UCSD-AML1 (cell line): Measurements from ENCODE around the gene TMEM117.

Source experiments
- DNase-seq: peaks from one replicate; lab custom pipeline; 2025; ENCODE audit not compliant: unreplicated experiment; lab: John Stamatoyannopoulos, UW

The TMEM117 gene

DNA sequence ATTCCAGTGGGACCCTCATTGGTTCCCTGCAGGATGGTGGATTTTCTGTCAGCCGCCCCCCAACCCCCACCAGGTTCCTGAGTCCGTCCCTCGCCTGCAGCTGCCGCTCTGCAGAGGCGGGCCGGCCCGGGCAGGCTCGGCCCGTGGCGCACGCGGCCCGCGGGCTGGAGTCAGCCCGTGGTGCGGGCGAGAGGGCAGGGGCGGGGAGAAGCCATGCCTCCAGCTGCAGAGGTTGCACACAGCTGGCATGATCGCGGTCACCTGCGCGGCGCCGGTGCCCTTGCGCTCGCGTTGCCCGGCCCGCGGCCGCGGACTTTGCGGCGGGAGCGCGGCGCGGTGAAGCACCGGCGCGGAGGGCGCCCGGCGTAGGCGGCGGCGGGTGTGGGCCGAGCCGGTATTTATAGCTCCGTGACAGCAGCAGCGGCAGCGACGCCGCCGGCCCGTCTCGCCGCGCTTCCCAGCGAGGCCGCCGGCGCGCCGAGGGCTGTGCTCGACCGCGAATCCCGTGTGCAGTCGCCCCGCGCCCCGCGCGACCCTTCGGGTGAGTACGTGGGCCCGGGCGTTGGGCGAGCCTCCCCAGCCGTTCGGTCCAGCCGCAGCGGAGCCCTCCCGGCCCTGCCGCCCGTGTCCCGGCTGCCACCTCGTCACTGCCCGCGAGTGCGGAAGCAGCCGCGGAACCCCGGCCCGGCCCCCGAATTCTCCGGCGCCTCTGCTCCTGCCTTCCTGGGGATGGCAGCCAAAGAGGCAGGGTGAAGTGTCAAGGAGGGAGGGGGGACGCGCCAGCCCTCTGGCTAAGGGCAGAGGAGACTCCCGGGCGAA is at the start of gene TMEM117:
TSS of gene TMEM117 (plus strand) at position 426 of the 819 bp plus-strand sequence.
- peak; percentile 50 for DNase-seq

DNA sequence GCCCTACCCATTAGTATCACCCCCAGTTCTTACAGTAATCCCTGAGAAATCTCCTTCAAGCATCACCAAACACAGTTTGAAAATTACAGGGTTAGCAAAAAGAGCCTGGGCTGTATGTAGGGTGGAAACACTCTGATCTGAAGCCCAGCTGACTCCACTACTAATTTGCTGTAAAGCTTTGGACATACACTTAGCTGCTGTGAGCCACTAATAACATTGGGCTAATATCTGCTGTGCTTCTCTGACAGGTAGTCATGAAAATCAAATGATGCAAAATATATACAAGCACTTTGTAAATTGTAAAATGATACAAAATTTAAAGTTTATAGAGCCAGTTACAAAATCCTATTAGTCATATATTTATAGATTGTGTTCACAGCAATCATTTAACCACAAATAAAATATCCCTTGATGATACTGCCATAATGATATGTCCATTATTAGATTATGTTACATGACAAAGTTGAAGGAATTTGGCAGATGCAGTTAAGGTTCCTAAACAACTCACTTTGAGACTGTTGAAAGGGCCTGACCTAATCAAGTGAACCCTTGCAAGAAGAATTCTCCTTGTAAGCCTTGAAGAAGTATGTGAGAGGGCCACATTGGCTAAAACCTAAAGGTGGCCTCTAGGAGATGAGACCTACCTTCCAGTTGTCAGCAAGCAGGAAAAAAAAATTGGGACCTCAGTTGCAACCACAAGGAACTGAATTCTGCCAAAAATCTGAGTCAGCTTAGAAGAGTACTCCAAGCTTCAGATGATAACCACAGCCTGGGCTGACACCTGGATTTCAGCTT is 48.8 kb upstream of the TMEM117 start:
- no peak for DNase-seq

DNA sequence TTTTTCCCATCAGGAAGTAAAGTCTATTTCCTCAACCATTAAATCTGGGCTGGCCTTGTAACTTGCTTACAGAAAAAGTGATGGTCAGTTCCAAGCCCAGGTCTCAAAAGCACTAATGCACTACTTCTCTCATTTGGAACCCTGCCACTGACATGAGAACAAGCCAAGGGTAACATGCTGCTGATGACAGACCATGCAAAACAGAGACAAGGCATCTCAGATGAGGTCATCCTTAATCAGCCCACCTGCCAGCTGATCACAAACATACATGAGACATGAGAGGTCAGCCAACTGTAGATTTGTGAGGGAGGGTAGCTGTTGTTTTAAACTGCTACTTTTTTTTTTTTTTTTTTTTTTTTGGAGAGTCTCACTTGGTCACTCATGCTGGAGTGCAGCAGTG is 45.9 kb upstream of the TMEM117 start:
- no peak for DNase-seq

DNA sequence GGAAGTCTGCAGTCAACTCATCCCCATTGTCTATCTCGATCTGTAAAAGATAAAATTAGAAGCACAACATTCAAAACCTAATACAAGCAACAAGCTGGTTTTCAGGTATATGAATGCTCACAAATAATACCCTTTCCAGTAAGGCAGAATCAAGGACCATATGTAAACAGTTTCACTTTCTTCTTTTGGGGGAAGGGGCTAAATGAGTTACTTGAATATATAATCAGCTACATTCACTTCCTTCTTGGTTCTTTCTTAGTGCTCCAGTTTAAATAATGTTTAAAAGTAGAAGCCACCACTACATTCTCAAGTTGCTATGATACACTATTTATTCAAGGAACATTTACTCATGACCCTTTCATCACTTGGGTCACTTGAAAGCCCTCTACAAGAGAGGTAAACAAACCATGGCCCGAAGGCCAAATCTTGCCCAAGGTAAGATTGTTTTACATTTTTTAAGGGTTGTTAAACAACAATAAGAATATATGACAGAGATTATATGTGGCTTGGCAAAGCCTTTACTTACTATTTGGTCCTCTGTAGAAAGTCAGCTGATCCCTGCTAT is 40.1 kb upstream of the TMEM117 start:
- no peak for DNase-seq

DNA sequence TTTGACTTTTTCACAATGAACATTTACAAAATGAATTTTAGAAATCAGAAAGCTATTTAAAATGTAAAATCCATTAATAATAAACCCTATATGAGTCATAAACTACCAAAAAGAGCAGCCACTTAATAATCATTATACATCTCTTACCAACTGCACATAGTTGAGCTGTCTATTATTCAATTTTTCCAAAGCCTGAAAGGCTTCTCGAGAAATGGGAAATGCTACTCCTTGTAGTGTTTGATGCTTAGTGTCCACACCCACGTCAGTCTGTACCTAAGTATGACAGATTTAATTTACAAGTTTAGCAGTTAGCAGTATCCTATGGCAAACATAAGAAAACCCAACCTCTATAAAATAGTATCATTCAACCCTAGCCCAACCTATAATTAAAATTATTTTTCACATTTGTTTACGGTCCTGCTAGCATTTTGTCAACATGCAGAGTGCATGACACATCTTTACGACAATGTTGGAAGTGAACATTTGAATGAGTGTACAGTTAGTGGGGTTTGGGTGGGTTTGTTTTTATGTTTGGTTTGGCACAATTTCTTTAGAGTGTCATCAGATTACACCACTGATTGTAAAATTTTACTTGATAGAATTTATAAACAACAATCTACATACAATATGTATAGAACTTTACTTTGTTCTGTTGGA is 38.2 kb upstream of the TMEM117 start:
- no peak for DNase-seq

DNA sequence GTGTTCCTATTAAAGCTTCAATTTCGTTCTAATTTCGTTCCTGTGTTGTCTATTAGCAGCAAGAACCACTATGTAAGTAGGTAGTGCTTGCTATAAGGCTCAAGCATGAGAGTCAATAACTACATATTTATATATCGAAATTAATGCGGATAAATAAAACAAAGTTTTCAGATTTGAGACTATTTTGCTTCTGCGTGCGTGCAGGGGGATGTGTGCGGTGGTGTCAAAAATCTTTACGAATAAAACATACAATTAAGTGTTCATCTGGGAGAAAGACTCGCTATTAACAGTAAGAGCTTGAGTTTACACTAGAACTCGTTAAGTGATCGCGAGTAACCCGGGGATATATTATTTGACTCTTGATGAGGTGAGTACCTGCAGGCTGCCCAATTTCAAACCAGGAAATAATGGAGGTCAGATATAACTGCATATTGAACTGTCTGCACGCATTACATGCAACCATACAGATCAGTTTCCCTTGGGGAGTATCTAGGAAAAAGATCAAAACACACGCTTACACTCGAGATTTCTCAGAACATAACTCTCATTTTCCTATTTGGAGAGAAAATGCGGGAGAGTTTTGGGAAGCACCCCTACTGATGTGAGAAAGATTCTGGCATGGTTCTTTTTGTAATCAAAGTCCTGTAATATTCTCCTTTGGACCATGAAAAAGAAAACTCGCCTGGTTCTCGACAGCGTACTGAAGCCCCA is 30.6 kb upstream of the TMEM117 start:
- no peak for DNase-seq

DNA sequence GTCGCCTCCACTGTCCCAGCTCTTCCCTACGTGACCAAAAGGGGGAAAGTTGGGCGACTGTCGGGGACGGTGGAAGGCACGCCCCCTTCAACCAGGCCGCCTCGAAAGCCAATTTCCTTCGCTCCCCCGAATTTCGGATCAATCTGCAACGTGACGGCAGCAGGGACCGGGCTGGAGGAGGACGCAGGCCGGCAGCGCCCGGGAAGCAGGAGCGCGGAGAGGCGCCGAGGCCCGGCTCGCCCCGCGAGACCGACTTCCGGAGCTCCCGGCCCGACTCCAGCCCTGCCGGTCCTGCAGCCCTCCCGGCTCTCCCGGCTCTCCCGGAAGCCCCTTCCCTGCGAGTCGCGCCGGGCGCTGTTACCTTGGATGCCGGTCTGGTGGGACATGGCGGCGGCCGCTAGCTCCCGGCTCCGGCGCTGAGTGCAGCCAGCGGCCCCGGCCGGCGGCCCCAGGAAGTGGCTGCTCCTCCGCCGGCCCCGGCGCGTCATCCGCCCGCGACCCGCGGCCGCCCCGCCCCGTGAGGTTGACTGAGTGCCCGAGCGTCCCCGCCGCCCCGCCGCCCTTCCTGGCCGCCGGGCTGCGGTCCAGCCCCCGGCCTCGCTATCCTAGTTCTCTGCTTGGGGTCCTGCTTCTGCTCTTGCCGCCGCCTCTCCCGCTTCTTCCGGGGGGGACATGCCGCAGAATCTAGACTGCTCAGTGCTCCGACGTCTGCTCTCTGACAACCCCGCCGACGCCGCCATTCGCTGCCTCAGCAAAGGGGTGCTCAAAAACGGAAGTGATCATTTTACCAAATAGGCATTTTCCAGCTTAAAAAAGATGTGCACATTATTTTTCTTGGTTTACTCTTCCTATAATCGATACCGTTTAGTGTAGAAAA is 29.8 kb upstream of the TMEM117 start, which contains the start of gene TWF1:
TSS of gene TWF1 (minus strand) at position 458 of the 877 bp plus-strand sequence. CDS start at position 386, 72 bp downstream.
- DNase-seq: peak; percentile 88

DNA sequence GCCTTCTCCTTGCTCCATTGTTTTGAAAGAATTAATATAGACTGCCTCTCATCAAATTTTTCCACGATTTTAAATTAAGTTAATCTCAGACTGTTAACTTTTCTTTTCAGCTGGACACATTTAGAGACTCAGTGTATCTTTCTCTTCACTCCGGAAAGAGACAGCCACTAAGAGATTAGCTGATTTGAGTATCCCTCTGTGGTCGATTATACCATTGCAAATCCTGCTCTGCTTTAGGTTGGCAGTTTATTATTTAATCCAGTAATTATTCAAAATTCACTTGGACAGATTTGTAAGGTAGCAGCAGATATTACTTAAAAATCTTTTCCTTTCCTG is 29.2 kb upstream of the TMEM117 start:
- no peak for DNase-seq

DNA sequence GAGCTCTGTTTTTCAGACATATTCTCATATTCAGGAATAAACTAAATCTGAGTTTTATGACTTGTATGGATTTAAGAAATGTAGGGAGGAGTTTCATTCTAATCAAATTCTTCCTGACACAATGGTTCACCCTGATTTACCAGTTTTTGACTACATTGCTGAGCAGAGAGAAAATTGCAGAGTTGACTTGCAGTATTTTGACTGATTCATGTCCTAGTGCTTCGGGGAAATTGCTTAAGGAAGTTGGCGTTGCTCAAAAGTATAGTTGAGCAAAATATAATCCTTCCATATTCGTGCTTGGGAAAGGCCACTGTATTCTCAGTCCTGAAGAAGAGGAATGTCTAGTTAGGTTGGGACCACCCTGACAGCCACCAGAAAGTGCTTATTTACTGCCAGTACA is 28.5 kb upstream of the TMEM117 start:
- no peak for DNase-seq

DNA sequence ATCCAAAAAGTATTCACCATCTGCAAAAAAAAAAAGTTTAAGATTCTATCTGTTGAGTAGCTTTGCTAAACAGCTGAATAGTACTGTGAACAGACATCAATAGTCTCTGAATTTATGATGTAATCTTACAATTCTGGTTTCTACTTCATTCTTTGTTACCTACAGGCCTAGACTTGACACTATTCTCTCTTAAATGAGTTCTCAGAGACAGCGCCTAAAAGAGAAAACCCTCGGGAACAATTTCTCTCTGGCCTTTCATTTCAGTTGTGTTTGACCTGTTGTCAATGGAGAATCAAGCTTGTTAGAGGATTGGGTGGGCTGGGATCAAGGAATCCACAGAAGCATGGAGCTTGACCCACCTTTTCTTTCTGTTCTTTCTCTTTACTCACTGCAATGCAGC is 23.8 kb upstream of the TMEM117 start:
- no peak for DNase-seq

DNA sequence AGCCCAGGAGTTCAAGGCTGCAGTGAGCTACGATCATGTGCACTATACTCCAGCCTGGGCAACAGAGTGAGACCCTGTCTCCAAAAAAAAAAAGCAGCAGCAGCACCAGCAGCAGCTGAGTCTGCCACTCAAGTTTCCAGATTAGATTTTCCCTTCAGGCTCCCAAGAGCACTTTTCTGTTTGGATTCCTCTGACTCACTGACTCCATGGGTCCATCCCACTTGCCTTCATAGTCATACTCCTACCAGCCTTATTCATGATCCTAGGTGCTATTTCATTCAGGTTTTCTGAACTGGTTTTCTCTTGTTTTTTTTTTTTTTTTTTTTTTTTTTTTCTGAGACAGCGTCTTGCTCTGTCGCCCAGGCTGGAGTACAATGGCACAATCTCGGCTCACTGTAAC is 23.0 kb upstream of the TMEM117 start:
- DNase-seq: no peak

DNA sequence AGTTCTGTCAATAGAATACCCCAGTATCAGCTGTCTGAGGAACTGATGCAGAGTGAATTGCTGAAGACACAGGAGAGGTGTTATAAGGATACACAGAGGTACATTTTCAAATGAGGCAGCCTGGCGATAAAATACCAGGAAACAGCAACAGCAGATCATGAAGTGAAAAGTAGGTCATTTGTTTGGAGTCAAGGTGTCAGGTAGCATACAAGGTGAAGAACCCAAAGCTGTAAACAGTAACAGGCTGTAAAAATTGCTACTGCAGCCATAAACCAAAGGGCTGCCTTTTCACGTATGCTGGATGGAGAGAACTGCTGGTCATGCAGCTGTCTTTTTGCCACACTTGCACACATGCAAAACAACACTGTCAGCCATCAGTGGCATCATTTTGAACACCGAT is 20.5 kb upstream of the TMEM117 start:
- no peak for DNase-seq

DNA sequence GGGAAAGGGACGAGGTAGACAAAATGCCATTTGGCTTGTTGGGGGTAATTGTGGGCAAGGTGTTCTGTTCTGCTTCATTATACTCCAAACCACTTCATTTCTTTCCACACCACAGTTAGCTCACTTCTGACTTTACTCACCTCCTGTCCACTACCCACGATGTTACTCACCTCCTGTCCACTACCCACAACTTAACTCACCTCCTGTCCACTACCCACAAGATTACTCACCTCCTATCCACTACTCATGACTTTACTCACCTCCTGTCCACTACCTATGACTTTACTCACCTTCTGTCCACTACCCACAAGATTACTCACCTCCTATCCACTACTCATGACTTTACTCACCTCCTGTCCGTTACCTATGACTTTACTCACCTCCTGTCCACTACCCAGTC is 19.7 kb upstream of the TMEM117 start:
- no peak for DNase-seq

DNA sequence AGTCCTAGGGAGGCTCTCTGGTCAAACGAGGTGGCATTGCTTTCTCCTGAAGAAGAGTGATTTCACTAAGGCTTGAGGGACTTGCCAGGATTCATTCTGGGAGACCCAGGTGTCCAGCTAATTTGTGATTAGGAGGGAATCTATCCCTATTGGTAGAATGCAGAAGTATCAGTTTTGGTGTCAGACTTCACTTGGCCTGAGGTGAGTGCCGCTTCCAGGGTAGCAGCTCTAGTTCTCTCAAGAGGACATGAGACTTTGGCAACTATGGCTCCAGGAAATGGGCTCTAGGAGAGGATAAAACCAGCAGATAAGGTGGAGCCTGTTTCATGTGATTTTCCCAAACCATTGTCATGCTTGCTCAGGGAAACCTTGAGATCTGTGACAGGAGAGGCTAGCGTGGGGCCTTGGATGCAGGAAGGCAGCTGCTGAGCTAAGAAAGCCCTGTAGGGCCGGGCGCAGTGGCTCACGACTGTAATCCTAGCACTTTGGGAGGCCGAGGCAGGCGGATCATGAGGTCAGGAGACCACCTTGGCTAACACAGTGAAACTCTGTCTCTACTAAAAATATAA is 11.6 kb upstream of the TMEM117 start:
- DNase-seq: no peak

DNA sequence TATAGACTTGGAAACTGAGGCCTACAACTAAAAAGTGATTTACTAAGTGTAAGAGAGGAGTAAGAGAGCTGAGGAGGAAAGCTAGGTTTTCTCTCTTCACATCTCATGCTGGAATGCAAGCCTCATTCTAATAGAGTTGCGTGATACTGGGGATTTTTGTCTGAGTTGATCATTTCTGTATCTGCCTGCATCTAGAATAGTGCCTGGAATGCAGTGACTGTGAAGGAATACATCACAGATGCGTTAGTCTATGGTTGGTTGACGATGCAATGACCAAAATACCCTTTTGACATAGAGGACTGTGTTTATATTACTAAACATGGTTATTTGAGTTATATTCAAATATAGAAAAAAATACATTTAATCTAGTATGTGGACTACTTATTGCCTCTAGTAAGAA is 9.2 kb upstream of the TMEM117 start:
- no peak for DNase-seq

DNA sequence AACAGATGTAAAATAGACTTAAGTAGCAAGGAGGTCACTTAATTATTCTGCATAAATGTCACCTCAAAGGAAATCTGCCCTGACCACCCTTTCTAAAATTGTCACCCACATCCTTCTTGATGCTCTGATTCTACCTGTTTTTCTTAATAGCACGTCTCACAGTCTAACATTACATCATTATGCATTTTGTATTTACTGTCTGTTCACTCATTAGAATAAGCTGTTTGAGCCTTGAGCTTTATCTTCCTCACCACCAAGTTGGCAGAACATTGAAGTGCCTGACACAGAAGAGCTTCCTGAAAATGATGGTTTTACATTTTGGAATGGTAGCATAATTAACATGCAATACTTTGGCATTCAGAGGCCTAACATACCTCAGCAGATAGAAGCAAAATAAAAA is 8.8 kb upstream of the TMEM117 start:
- DNase-seq: no peak

DNA sequence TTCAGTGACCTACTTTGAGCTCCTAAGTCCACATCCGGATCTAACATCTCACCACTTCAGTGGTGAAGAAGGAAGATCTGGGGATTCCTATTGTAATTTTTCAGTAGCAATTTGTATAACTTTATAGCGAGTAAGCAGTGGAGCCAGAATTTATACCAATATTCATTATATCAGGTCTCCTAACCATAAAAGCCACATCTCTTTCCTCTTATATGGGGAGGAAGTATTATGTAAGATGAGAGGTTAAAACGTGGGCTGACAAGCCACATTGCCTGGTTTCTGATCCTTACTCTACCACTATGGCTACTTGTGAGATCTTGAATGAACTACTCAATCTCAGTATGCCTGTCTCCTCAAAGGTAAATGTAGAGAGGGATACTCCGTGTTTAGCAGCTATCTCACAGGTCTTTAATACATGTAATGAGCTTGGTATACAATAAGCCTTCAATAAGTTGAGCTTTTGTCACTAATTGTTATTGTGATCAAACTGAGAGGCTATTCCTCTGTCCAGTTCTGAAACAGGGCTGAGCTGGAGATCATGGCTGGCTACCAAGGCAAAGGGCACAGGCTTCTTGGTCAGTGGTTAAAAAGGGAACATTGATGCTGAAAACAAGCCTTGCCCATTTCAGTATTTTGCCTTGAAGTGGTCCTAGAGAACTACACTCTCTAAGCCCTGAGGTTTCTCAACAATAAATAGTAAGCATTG is 3.3 kb upstream of the TMEM117 start:
- no peak for DNase-seq

DNA sequence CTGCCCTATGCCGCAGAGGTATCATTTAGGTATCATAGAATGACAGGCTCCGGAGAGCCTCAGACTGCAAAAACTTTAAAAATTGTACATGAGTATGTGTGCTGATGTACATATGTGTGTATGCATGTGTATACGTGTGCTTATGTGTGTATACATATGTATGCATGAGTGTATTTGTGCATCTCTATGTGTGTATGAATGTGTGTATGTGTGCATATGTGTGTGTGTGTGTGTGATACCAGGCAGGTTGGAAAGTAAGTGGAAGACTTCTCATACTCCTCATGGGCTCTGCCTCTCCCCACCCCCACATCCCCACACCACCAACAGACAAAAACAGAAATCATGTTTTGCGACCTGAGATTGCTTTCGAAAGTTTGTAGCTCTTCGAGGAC is 621 bp upstream of the TMEM117 start:
- no peak for DNase-seq

DNA sequence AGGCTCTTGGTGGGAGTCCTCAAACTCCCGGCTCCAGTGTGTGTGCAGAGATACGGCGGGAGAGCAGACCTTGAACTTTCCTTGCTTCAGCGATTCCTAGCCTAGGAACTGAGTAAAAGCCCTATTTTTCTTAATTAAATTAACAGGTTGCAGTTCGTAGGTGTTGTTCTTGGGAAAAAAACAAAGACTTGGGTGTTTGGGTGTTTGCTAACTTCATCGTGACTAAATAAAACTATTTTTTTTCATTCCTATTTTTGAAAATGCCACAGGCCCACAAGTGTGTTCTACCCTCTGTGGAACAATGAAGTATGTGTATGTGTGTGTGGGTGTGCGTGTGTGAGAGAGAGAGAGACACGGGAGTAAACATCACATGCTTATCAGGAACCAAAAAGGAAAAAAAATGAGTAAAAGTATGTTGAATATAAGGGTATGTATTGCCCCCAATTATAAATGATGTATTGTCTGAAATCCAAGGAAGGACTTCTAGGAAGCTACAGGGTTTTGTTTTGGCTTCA is 651 bp downstream of the TMEM117 start:
- no peak for DNase-seq
